ENCODE data around the gene KCNJ1. TPM values are rescaled to one million over a fixed set of nuclear protein-coding genes. Genes with fewer than 3 reads are reported as not detected.
A peak's percentile ranks its signal among the peaks of the same experiment; 100 is the strongest.

Gene KCNJ1
- total RNA-seq, 1 donor, result not detected

DNA sequence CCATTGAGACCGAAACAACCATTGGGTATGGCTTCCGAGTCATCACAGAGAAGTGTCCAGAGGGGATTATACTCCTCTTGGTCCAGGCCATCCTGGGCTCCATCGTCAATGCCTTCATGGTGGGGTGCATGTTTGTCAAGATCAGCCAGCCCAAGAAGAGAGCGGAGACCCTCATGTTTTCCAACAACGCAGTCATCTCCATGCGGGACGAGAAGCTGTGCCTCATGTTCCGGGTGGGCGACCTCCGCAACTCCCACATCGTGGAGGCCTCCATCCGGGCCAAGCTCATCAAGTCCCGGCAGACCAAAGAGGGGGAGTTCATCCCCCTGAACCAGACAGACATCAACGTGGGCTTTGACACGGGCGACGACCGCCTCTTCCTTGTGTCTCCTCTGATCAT is 44.6 kb upstream of the KCNJ1 start:
- TF ChIP-seq CTCF (IDR thresholded peaks at IDR 0.05; ENCODE audit: insufficient read depth, low read length), result no peak
- H3K4me3 ChIP-seq (ENCODE audit: low read depth, low read length), result no peak overlapping the region
- no peak for DNase-seq (ENCODE audit: low read depth)

DNA sequence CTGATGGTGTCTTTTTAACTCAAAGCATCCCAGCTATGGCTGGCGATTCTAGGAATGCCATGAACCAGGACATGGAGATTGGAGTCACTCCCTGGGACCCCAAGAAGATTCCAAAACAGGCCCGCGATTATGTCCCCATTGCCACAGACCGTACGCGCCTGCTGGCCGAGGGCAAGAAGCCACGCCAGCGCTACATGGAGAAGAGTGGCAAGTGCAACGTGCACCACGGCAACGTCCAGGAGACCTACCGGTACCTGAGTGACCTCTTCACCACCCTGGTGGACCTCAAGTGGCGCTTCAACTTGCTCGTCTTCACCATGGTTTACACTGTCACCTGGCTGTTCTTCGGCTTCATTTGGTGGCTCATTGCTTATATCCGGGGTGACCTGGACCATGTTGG is 44.1 kb upstream of the KCNJ1 start:
- DNase-seq (ENCODE audit: low read depth), result no peak
- H3K4me3 ChIP-seq (ENCODE audit: low read depth, low read length), result no peak overlapping the region
- TF ChIP-seq CTCF (IDR thresholded peaks at IDR 0.05; ENCODE audit: insufficient read depth, low read length), result no peak

DNA sequence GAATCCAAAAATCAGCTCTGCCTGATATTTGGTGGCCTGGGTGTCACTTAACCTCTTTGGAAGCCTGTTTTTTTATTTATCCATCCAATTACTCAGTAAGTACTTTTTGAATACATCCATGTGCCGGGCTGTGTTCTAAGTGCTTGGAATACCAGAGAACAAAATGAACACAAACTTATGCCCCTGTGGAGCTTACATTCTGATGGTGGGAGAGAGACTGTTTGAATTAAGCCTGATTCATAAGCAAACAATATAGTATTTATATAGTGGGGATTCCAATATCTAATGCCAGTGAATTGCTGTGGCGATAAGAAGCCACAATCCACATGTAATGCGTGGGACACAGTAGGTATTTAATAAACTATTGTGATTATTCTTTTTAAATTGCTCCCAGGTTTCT is 43.5 kb upstream of the KCNJ1 start:
- DNase-seq (ENCODE audit: low read depth), result no peak
- H3K4me3 ChIP-seq (ENCODE audit: low read depth, low read length), result no peak overlapping the region
- no peak for TF ChIP-seq CTCF (IDR thresholded peaks at IDR 0.05; ENCODE audit: insufficient read depth, low read length)

GRCh38 chr11:128909438-128910125 is 42.5 kb upstream of the KCNJ1 start:
- no peak for DNase-seq (ENCODE audit: low read depth)
- H3K4me3 ChIP-seq (ENCODE audit: low read depth, low read length), result no peak overlapping the region
- no peak for TF ChIP-seq CTCF (IDR thresholded peaks at IDR 0.05; ENCODE audit: insufficient read depth, low read length)

DNA sequence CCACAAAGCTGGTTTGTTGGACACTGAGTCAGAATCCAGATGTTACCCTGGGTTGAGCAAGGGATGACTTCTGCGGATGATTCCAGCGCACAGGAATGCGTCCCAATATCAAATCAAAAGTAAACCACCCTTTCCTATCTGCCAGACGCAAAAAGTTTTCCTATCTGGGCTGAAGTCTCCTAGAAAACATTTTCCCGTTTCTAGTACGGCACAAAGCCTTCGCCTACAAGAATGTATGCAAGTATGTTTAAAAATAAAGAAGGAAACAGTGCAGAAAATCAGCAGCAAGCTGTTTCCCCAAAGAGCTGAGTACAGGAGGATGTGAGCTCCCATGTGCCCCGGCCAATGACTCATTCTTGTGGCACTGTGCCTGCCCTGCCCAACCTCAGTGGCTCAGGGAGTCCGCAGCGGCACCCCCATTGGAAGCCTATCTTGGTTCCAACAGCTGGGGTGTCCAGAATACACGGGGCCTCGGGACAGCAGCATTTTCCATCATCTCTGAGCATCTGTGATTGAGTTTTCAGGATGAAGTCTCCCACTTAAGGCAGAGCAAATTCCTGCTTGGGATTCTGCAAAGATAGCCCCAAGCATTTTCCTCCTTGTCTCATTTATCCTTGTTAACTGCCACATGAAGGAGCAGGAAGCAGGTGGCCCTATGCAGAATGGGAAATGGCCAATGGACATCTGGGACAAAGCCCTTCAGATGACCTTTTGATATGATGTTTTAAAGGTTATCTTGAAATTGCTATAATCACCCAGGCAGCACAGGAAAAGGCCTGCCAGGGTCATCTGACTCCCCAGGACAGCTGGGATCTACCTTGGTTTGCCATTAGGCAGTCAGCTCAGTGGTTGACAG is 41.5 kb upstream of the KCNJ1 start:
- DNase-seq (ENCODE audit: low read depth), result peak; percentile 71
- H3K4me3 ChIP-seq (ENCODE audit: low read depth, low read length), result no peak overlapping the region
- no peak for TF ChIP-seq CTCF (IDR thresholded peaks at IDR 0.05; ENCODE audit: insufficient read depth, low read length)

GRCh38 chr11:128907585-128907984 is 40.5 kb upstream of the KCNJ1 start:
- no peak for DNase-seq (ENCODE audit: low read depth)
- no peak for TF ChIP-seq CTCF (IDR thresholded peaks at IDR 0.05; ENCODE audit: insufficient read depth, low read length)
- no peak overlapping the region for H3K4me3 ChIP-seq (ENCODE audit: low read depth, low read length)
